ENCODE measurements around the gene SLC25A51.
"Not testable (repeated sequence)": the region's sequence is repeated elsewhere in the genome, so short reads cannot be mapped to it uniquely, and the experiment has no call there.

SLC25A51 gene

DNA sequence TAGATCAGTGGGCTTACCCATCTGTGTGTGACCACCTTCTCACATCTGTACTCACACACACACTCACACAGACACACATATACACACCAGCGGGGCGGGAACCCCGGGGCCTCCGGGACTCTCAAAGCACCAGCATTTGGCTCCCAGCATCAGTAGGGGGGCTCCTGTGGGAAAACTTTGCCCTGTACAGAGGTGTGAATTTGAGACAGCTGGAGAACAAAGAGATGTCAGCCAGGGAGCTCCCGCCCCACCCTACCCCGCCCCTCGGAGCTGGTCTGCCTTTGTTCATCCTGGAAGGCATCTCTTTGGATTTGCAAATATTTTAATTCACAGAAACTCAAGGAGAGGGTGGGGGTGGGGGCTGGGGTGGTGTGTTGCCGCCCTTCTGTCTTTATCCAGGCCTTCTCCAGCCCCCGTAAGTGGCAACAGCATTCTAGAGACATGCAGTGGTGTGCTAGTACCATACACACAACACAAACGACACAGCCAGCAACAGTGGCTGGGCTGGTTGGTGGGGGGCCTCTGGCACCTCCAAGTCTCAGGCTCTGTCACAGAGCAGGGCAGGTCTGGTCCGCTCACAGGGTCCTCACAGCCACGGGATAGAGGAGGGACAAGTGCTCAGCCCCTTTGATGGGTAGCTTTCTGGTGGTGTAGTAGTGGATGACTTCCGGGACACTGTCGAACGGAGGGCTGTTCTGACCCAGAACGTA is 15.5 kb upstream of the SLC25A51 start:
- no peak for DNase-seq

DNA sequence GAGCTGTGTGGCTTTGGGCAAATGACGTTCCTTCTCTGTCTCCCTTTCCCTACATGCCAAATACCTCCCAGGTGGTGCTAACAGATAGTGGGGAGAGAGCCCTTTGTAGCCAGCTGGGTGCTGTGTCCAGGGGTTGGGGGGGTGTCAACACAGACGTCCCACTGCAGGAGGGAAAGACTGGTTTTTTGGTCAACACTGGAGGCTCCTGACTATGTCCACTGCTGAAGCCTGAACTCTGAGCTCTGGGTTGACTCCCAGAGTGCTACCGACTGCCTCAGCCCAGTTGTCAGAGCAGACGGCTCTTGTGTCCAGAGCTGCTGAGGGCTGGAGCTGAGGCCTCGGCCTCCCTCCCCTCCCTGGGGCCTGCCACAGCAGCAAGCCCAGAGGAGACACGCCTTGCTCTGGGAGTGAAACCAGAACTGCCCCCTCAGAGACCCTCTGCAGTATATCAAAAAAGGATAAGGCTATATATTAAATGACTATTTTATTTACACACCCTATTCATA is 14.8 kb upstream of the SLC25A51 start:
- no peak for DNase-seq

GRCh38 chr9:37917801-37918664 is 14.1 kb upstream of the SLC25A51 start:
- no peak for DNase-seq

DNA sequence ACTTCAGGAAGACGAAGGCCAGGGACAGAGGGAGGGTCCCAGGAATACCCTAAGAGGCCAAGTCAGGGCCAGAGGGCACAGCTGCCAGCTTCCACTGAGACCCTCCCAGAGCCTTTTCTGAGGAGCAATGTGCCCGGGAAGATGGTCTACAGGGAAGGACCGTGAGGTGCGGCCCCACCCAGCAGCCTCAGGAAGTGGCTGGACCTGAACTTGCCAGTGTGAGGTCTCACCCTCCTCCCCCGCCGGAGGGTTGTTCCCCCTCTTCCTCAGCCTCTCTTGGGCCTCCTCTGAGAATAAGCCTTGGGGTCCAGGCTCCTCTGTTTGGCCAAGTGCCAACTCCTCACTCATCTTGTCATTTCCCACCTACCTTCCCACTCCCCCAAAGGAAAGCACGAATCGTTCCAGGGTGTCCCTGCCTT is 13.4 kb upstream of the SLC25A51 start:
- no peak for DNase-seq

- no peak for DNase-seq
These were observed 12.8 kb upstream of the SLC25A51 start for GRCh38 chr9:37916471-37917312.

DNA sequence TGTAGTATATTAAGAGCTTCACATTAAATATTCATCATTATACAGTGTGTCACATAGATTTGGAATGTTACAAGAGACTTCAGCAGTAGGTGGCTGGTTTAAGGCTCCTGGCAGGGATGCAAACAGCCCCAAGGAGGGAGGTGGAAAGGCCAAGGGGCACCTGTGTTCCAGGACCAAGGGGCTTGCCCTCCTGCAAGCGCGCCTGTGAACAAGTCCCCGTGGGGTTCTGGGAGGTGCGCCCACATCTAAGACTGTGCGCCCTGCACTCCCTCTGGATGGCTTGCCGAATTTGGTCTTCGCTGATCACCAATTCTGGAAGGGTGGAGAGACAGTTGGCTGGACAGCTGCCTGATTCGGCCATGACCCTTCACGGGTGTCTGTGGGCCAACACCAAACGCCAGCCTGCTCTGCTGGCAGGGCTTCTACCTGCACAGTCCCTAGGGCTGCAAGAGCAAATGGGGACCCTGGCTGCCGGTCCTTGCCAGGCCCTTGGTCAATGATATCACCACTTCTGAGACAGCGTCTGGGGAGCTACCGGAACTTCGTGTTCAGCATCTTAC is 12.1 kb upstream of the SLC25A51 start:
- no peak for DNase-seq

DNA sequence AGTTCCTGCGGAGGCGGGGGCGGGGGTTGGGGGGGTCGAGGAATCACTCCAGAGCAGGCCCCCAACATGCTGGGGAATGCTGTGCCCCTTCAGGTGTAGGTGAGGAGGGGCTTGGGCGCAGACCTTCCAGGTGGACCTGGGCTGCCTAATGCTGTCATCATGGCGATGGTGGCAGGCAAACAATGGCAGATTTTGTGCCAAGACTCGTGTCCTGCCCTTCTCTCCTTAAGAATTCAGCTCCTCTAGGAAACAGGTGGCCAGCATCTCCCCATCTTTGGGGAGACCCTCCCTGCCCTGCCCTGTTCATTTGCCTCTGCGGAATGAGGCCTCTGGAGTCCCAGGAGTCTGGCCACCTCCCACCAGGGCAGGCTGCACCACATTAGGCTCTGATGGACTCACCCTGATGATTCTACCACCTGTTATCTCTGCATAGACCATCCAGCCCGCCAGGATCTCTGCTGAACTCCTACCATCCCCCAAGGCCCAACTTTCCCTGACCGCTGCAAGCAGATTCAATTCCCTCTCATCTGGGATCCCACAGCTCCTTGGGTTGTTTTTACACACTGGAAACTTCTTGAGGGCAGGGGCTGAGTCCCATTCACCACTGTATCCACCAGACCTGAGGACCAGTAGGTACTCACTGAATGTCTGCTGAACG is 10.9 kb upstream of the SLC25A51 start:
- DNase-seq, result no peak

- DNase-seq, result no peak
These were observed 10.2 kb upstream of the SLC25A51 start for GRCh38 chr9:37914154-37914551.

DNA sequence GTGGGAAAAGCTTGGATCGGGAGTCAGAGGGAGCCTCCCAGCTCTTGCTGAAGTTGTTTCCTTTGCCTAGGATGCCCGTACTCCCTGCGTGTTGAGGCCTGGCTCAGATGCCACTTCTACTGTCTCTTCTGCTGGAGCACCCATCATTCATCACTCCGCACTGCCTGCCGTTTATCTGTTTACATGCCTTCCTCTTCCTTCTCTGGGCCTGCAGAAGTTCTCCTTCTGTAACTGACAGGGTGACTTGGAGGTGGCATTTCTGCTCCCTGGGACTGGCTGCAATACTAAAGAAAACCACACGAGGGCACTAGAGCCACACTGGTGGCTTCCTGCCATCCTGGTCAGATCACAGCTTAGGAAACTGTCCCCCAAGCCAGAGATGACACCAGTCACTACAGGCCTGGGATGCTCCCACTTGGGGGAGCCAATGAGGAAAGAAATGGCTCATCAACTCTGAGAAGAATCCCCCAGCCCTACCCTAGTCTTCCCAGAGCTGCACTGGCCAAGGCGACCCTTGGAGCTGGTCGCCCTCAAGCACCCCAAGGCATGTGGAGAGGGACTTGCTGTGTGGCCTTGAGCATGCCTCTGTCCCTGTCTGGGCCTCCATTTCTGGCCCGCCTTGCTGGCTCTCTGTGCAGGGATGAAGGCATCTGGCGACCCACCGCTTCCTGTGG is 9.7 kb upstream of the SLC25A51 start:
- peak; percentile 94 for DNase-seq

DNA sequence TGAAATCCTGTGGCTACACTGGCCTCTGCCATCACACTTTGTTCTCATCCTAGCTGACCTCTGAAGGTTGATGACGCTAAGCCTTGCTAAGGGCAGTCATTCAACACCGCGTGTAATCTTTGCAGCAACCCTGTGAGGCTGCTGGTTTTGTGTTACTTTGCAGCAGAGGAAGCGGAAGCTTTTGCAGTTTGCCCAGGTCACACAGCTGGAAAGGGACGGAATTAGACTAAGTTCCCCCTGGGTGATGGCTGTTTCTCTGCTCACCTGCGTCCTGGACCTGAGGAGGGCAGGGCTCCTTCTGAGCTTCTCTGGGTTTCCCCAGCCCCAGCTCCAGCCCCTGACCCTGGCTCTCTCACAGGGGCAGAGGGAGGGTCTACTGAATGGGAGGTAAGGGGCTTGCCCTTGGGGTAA is 7.3 kb upstream of the SLC25A51 start:
- no peak for DNase-seq

GRCh38 chr9:37910271-37910670 is 6.3 kb upstream of the SLC25A51 start:
- no peak for DNase-seq

- not testable (repeated sequence) for DNase-seq
These were observed 5.9 kb upstream of the SLC25A51 start for GRCh38 chr9:37909836-37910235.

DNA sequence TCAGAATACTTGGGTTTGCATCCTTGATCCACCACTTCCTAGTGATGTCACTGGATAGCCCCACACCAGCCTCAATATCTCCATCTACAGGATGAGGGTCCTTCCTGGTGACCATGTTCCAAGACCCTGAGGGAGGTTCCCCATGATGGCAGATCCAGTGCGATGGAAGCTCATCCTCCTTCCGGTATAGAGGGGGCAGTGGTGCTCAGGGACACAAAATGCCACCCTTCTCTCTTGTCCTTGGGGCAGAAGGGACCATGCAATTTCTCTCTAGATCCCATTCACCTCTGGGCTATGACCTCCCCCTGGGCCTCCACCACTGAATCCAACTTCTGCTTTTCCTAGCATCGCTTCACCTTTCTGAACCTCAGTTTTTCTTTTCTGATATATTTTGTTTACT is 5.4 kb upstream of the SLC25A51 start:
- DNase-seq, result no peak

DNA sequence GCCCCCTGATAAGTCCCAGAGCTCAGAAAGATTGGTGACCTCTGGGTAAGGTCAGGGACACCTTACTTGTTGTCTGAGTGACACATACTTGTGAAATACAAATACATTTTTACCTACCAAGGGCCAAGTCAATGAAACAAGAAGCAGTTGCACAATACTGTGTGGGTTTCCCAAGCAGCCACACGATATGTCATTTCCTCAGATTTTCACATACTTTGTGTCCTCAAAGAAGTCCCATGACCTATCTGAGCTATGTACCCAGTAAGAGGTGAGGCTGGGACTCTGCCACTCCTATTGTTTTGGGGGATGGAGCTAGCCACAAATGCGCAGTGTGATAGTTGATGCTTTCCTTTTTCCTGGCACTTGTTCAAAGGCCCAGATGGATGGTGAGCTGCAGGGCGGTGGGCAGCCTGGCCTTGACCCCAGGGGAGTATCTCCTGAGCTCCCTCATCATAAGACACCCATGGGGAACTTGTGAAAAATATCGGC is 4.8 kb upstream of the SLC25A51 start:
- peak; percentile 32 for DNase-seq

- no peak for DNase-seq
These were observed 4.4 kb upstream of the SLC25A51 start for GRCh38 chr9:37908283-37908682.

- DNase-seq, result no peak
These were observed 2.6 kb upstream of the SLC25A51 start for GRCh38 chr9:37906312-37907239.

GRCh38 chr9:37905776-37906175 is 1.8 kb upstream of the SLC25A51 start:
- no peak for DNase-seq

DNA sequence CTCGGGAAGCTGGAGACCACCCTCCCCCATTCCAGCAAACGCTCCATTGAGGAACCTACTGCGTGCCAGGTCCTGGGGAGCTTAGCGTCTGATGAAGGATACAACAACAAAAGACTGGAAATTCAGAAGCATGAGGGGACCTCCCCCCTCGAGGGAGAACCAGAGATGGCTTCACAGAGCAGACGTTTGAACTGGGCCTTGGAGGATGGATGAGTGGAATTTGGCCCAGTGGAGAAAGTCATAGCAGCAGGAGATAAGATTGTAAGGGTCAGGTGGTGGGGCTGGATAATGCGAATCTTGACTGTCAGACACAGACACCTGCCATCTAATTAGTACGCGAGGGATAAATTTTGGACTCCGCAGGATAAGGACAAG is 1.2 kb upstream of the SLC25A51 start:
- no peak for DNase-seq

- no peak for DNase-seq
These were observed 661 bp upstream of the SLC25A51 start for GRCh38 chr9:37904445-37905130.
